HG03064 (cell line): ENCODE data around the gene TMEM30A.

Experiments
- ATAC-seq: cut with Tn5 transposase; IDR thresholded peaks from one replicate; pipeline ENCODE4 v1.9.1; 2021; ENCODE audit warnings: low read depth; ENCODE audit not compliant: unreplicated experiment

Gene TMEM30A

DNA sequence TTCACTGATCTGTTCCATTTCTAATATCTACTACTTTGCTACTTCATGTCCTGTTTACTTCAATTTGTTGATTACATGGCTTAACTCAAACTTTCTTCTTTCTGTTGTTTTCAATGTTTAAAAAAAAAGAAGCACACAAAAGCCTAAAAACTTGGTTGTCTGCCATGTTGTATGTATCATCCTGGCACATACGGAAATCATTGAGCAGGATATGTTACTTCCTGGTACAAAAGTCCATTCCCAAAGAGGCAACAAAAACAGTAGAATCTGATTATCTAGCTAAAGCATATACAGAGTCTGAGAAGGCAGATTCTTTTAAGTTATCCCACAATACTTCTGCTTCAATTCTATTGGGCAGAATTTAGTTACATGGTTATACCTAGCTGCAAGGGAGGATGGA, 64.2 kb downstream of the TMEM30A start:
- no peak for ATAC-seq

DNA sequence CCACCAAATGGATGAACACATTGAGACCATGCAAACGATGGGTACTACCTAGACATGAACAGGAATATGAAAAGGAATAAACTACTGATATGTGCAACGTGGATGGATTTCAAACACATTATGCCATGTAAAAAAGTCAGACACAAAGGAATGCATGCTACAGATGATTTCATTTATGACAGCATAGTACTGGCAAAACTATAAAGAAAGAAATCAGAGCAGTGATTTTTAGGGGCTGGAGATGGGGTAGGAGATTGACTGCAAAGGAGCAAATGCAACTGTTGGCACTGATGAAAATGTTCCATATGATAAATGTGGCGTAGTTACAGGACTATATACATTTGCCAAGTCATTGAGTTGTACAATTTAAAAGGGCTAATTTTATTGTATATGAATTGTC, 65.3 kb downstream of the TMEM30A start:
- ATAC-seq, result no peak

DNA sequence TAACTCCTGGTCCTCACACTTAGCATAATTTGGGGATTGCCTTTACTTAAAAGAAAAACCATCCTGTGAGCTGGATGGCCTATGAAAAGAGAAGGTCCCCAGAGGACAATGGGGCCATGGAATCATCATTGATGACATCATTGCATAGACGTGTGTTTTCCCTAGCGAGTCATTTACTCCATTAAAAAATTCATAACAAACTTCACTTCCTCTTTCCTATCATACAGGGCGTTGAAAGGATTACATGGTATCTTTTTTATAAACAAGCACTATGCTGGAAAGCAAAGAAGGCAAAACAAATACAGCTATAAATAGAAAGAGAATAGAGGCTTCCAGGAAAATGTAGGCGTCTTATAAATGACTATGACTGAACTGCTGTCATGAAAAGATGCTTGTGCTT, 67.4 kb downstream of the TMEM30A start:
- no peak for ATAC-seq

DNA sequence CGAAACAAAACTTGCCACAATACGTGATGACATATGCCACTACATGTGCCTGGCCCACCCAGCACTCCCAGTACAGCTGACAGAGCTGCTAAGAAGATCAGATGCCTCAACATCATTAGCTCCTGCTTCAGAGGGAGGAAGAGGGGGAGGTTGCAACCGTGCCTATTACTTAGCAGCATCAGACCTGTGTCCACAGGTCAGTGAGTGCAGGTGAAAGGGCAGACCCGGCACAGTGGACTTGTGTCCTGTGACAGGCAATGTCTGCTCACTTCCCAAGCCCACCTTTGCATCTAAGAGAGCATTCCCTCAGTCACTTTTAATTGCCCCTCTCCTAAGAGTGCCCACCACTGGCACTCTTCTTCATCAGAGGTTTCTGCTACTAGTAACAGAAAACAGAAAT, 69.3 kb downstream of the TMEM30A start:
- ATAC-seq, result no peak

DNA sequence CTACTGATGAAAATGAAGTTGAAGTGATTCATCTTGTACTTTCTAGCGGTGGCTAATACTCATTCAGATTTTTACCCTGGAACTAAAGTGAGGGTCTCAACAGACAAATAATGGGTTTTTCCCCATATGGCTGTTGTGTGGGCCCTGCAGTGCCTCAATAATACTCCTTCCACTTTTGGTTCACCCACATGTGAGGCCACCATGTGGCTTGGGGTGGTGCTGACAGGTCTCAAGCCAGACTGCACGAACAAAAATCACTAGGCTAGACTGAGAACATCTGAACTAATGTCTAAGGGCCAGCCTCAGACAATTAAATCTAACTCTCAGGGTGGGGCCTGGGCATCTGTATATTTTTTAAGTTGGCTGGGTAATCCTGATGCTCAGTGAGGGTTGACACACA, 70.9 kb downstream of the TMEM30A start:
- no peak for ATAC-seq

DNA sequence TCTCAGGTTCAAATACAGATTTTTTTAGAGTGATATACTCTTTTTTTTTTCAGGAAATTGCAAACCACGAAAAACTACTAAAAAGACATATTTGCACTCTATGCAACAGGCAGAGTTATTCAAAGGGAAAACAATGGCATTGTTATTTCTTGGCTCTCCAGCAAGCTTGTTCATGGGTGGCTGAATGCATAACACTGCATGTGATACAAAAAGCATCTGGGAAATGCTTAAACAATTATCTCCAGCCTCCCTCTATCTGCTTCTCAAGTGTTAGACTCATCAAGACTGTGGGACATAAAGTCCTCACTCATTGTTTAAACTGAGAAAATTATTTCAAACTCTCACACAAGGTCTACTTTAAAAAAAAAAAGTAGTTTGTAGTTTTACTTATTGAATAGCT, 71.5 kb downstream of the TMEM30A start:
- no peak for ATAC-seq

DNA sequence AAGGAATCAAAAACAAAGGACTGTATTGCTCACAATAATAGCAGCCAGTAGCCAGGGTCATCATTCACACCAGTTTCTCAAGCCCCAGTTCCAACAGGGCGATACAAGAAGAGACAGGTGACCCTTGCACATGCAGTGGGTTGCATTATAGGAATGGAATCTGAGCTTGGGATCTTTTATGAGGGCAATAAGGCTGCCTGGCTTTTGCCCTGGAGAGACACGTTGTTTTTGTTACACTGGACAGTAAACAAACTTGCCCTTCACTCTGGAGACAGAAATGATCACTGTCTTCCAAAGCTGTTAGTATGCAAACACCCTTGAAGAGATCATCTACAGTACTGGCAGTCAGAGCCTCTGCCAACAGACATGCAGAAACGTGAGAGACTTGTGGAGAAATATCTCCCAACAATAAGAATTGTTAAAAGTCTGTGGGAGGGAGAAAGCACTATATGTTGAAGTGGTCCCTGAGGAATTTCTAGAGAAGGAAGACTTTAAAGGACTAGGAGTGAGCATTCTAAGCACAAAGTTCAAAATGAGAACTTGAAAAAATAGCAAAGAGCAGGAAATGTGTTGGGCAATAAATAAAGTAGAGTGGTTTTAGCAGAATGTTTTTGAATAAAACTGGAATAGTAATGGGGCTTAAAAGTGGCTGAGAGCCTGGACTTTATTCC, 72.5 kb downstream of the TMEM30A start:
- ATAC-seq, result no peak

DNA sequence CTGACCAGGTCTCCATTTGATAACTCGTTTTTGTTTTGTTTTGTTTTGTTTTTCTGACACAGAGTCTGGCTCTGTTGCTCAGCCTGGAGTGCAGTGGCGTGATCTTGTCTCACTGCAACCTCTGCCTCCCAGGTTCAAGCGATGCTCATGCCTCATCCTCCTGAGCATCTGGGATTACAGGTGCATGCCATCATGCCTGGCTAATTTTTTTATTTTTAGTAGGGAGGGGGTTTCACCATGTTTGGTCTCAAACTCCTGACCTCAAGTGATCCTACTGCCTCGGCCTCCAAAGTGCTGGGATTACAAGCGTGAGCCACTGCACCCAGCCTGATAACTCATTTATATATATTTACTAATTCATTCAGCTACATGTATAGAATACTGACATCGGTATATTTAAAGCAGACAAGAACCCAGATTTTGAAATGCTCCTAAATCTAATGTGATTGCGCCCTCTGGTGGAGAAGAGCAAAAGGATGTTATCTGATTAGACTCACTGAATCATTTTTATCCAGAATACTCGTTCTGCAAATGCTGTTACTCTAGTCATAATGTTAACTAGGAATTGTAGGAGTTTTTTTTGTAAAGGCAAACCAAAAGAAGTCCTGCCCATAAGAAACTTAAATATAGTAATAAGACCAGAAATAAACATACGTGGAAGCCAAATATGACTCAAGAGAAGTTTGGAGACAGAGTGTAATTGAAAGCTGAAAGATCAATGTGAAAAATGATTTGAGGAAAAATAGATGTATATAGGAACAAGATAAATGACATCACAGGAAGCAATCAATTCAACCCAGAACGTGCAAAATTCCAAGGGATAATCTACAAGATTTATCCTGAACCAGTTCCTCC, 73.5 kb downstream of the TMEM30A start:
- no peak for ATAC-seq

DNA sequence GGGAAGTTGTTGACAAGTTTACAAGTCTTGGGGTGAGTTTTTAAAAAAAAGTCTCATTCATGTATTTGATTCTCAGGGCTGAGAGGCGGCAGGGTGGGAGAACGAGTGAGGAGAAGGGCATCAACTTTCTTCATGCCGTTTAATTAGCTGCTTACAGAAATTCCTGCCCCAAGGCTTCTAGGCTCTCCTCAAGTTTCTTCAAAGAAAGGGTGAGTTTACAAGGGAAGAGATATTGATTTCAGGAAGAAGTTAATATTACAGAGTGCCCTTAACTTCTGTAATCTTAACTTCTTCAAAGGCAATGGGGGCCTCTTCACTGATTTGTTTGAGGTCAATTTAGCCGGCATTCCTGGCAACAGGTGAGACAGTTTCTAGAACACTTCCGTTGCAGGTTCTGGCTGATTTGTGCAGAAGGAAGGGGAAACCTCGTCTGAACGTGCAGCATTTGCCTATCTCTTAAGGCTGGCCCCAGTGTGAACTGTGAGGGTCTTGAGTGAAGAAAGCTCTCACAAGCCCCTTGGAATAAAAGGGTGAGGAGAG, 75.3 kb downstream of the TMEM30A start:
- ATAC-seq, result no peak

DNA sequence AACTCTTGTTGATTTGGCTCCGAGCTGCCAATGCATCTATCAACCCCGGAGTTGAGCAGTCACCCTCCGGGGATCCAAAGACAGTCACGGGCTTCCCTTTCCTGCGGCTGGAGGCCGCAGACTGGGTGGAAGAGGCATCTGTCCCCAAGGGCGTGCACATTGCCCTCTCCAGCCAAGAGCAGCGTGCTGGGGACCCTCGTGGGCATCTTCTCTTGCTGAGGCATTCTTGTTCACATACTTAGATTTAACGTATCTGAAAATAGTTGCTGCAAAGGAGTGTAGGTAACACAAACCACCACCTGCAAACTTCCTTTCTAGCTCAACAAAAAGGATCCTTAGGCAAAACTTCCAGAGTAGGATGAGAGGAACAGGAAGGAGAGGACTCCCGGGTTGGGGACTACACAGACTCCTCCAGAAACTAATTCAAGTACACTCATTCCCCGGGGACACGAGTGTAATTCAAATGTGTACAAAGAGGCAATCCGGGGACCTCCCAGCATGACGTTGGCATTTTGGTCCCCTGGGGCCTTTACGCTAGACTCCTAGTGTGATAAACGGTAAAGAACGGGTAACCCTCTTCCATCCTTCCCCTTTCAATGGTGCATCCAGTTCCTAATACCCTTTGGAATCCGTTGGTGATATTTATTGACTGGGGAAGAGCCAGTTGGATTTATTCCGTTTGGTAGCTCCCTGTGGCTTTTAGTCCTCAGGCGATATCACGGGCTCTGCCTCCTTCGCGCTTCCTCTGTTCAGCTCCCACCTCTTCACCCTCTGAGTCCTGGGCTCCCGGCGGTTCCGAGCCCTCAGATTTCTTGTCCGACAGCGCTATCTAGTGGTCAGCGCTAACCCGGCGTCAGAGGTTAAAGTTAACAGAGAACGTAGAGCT, 76.1 kb downstream of the TMEM30A start:
- peak; percentile 78 for ATAC-seq

DNA sequence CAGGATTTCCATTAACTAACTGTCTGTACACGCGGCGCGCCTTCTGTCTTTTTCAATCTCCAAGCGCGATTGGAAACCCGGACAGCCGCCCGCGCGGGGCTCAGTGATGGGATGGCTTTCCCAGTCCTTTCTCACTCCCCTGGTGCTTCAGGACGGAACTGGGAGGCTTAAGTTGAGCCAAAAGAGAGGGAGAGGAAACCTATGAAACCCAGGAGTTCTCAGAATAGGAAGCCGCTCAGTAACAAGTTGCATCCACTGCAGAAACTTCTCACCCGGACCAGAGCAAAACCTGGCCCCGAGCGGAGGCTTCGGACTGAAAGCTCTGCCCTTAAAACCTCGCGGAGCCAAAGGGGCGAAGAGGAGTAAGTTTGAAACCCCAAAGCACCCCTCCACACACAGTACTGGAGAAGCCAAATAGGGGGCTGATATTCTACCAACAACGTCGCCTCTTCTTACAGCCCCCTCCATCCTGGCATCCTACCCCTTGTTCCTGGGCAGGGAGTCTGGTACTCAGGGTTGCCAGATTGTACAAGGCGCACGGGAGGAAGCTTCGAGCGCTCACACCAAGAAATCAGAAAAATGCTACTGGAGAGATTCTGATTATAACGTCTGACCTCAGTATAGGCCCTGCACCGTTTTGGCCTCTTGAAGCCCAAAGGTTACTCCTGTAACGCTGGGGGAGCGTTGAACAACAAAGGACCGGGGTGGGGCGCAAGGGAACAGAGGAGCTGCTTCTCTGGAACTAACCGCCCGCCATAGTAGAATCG, 77.8 kb downstream of the TMEM30A start:
- no peak for ATAC-seq

DNA sequence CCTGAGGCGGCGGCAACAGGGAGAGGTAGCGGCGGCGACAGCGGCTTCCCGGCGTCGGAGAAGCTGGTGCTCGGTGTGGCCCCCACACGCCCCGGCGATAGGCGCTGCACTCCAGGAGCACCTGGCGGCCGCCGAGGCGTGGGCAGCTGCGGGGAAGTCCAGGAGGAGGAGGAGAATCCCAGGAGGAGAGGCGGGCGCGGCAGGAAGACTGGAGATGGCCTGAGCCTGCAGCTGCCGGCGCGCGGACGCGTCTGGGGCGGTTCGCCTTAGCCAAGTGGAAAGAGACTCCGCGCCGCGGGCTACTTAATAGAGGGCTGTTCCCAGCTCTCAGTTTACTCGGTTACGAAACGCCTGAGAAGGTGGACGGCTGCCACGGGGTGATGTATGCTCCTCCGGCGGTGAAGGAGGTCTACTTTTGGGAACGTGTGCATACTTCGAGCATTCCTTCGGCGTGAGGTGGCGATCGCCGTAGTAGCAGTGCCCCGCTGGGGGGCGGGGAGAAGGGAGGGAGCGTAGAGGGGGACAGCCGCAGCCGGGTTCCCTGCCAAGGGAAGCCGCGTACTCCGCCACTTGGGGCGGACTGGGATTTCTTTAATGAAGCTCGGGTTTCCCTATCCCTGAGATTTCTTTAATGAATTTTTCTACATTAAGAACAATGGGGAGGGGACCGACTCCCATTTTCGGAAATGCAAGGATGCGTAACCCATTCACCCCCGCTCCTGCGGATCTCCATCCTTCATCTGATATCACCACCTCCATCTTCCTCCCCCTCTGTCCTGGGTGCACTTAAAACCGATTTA, 78.6 kb downstream of the TMEM30A start, which contains the start of gene COL12A1:
TSS of gene COL12A1 (minus strand) at position 278 of the 800 bp plus-strand sequence. CDS start 3,261 bp downstream, outside the sequence.
- no peak for ATAC-seq

DNA sequence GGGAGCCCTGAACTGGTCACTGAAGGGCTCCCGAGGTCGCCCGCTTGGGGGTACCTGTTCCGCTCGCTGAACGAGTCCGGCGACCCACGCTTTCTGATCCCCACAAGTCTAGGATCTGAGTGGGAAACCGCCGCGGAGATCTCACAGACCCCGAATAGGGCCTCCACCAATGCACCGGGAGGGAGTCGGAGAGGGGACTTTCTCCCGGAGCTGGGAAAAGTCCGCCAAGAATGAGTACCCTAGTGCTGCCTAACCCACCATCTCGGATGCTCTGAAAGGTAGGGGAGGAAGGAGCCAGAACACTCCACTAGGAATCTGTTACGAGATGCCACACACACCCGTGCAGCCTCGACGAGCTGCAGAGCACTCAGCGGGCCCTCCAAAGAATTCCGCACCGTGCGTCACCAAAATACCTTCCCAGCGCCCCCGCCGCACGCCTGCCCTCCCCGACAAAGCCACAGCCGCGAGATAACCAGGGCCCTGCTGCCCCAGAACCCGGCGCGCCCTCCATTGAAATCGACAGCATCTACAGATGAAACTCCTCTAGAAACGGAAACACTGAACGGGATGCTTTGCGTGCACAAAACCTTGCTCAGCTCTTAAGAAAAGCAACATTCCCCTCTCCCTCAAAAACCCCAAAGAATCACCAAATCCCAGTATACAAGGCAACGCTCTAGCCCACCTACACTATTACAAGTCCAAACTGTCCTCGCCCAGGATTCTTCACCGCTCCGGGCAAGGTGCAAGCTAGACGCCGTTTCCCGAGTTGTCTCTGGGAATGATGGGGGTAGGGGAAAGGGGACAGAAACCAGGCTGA, 79.4 kb downstream of the TMEM30A start:
- ATAC-seq, result no peak

DNA sequence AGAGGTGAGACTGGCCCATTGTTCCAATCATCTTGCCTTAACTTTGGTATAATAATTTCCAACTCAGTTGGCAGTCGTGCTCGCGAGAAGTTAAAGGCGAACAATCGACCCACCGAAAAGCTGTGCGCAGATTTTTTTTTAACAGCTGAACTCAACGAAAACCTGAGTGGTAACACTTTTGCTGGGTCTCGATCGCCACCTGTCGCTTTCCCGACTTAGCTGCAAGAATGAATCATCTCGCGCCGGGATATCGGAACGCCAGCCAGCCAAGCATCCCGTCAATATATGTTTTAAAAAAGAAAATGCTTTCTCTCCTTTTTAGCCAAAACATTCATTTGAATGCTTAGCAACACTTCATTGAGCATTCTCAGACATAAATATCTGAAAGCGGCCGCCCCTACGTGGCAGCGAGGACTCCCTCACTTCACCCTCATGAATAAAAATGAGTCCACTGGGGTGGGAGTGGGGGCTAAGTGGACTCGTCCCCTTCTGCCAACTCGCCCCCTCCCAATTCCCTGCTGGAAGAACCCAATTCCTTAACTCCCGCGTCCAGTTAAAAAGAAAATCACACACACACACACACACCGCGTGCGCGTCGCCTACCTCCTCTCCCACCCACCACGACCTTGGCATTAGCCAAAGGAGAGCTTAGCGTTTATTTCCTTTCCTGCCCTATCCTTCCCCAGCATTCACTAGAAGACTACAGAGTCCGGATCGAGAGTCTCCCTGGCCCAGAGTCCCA, 80.2 kb downstream of the TMEM30A start:
- no peak for ATAC-seq

DNA sequence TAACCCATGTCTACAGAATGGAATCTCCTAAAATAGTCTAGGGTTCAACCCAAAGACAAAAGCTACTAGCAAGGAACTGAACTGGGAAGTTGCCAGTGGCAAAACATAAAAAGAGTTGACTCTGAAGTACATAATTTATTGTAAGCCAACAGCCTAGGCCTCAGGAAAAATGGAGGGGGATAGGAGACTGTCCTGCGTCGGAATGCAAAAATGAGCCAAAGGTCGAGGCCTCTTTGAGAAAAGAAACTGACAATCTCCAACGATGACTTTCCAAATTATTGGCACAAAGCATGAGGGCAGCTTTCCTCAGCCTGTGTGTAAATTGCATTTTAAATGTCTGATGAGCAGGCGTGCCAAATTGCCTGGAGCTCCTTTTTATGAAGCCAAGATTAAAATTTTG, 80.9 kb downstream of the TMEM30A start:
- ATAC-seq, result no peak
